GM12878 (cell line): ENCODE data around the gene ZFAND2B. TPM values are rescaled to one million over a fixed set of nuclear protein-coding genes. Genes with fewer than 3 reads are reported as not detected.
A peak's percentile ranks its signal among the peaks of the same experiment; 100 is the strongest.

Source experiments
- CHD2 ChIP-seq: IDR thresholded peaks from 2 replicates; pipeline ENCODE4 v1.6.1; 2011; ENCODE audit warnings: low read depth, low read length, improper control_type of control experiment, borderline replicate concordance
- E2F4 ChIP-seq: IDR thresholded peaks from 2 replicates; pipeline ENCODE4 v1.6.1; 2012; ENCODE audit warnings: low read depth, low read length, improper control_type of control experiment
- EGR1 ChIP-seq, 2 experiments: IDR thresholded peaks; 1 replicate in 1 of 2; 2 replicates in 1 of 2; pipeline ENCODE4 v1.6.1; 2011 to 2012; ENCODE audit warnings: low read depth in 2 of 2, low read length in 2 of 2, borderline replicate concordance in 1 of 2, mild to moderate bottlenecking in 1 of 2, moderate library complexity in 1 of 2
- ELK1 ChIP-seq: IDR thresholded peaks from 2 replicates; pipeline ENCODE4 v1.6.1; 2012; ENCODE audit warnings: low read depth, low read length, improper control_type of control experiment
- IKZF2 ChIP-seq, 2 experiments: fragments of 450-650 bp; IDR thresholded peaks; 2 replicates each; pipeline ENCODE4 v1.6.1; 2017; ENCODE audit warnings: mild to moderate bottlenecking in 2 of 2, moderate library complexity in 2 of 2
- NBN ChIP-seq: fragments of 450-650 bp; IDR thresholded peaks from 2 replicates; pipeline ENCODE4 v1.6.1; 2016
- POU2F2 ChIP-seq: IDR thresholded peaks from 3 replicates; pipeline ENCODE4 v1.6.1; 2011; ENCODE audit warnings: low read depth, mild to moderate bottlenecking, low read length, borderline replicate concordance
- RAD51 ChIP-seq: fragments of 450-650 bp; IDR thresholded peaks from 2 replicates; pipeline ENCODE4 v1.6.1; 2016; ENCODE audit warnings: moderate library complexity, mild to moderate bottlenecking, inconsistent platforms
- SIN3A ChIP-seq: IDR thresholded peaks from 2 replicates; pipeline ENCODE4 v1.6.1; 2012; ENCODE audit warnings: low read depth, low read length, improper control_type of control experiment
- TAF1 ChIP-seq: IDR thresholded peaks from 2 replicates; pipeline ENCODE4 v1.6.1; 2011; ENCODE audit warnings: mild to moderate bottlenecking, low read depth, low read length, borderline replicate concordance
- TCF7 ChIP-seq: IDR thresholded peaks from 2 replicates; pipeline ENCODE4 v1.6.1; 2014; ENCODE audit warnings: antibody characterized with exemption, borderline replicate concordance
- YBX1 ChIP-seq: fragments of 450-650 bp; IDR thresholded peaks from 2 replicates; pipeline ENCODE4 v1.6.1; 2016; ENCODE audit warnings: antibody characterized with exemption
- YY1 ChIP-seq: IDR thresholded peaks from 2 replicates; pipeline ENCODE4 v1.6.1; 2011; ENCODE audit warnings: low read depth, mild to moderate bottlenecking, low read length
- ZNF592 ChIP-seq: fragments of 450-650 bp; IDR thresholded peaks from 2 replicates; pipeline ENCODE4 v1.6.1; 2017; ENCODE audit warnings: mild to moderate bottlenecking, moderate library complexity
- ZSCAN29 ChIP-seq: fragments of 450-650 bp; IDR thresholded peaks from 2 replicates; pipeline ENCODE4 v1.6.1; 2017; ENCODE audit warnings: mild to moderate bottlenecking, moderate library complexity
- polyA plus RNA-seq, 11 experiments: library from polyadenylated mRNA; depleted of rRNA in 4 of 11; unstranded in 6 of 11; stranded (reverse) in 5 of 11; fragments of >200 nt; fragmentation: Nextera tagmentation in 4 of 11; fragmentation: Illumina TruSeq in 1 of 11; extraction: Ambion mirVana in 4 of 11; extraction: Trizol in 1 of 11; gene quantifications; 1 replicate in 1 of 11; 2 replicates in 10 of 11; pipeline versions ENCODE4 v1.2.1 to v1.2.3, GENCODE V29; 2011 to 2016; ENCODE audit warnings: inconsistent platforms in 2 of 11, missing spikeins in 2 of 11, low read depth in 1 of 11
- total RNA-seq, 4 experiments: library from RNA; depleted of rRNA in 3 of 4; stranded (reverse); fragments of >200 nt in 3 of 4; fragmentation: Illumina TruSeq in 1 of 4; extraction: Trizol in 1 of 4; gene quantifications; 2 replicates each; pipeline versions ENCODE4 v1.2.1 to v1.2.3, GENCODE V29; 2013 to 2021
- TF ChIP-seq, protein P1 (sequence below): IDR thresholded peaks from 2 replicates; pipeline ENCODE4 v1.6.1; 2012; ENCODE audit warnings: low read length, inconsistent platforms

Gene ZFAND2B
- total and polyA plus RNA-seq, 10 of the 15 experiments (the other 5 are each of a cell fraction or from before 2014, with no cell fraction given): 5.4 to 28.1 (median 22.4) TPM

GRCh38 chr2:219177552-219178376 lies 28.8 kb upstream of the ZFAND2B start, which contains the start of gene RETREG2 (continued):
- TF ChIP-seq, protein P1, sequence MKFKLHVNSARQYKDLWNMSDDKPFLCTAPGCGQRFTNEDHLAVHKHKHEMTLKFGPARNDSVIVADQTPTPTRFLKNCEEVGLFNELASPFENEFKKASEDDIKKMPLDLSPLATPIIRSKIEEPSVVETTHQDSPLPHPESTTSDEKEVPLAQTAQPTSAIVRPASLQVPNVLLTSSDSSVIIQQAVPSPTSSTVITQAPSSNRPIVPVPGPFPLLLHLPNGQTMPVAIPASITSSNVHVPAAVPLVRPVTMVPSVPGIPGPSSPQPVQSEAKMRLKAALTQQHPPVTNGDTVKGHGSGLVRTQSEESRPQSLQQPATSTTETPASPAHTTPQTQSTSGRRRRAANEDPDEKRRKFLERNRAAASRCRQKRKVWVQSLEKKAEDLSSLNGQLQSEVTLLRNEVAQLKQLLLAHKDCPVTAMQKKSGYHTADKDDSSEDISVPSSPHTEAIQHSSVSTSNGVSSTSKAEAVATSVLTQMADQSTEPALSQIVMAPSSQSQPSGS: no peak; the same call in 1 of the 2 replicates
- TF ChIP-seq RAD51: peak; percentile 99
- TF ChIP-seq TAF1: peak; percentile 49; the same call in 1 of the 2 replicates
- peak; percentile 53; the same call in 1 of the 2 replicates for TF ChIP-seq YY1
- TF ChIP-seq TCF7: no peak; the same call in 1 of the 2 replicates
- TF ChIP-seq ZNF592: peak; percentile 76; the same call in 1 of the 2 replicates
- TF ChIP-seq IKZF2 (IDR thresholded peaks at IDR 0.05): peak; percentile 68 to 73
- TF ChIP-seq YBX1: no peak
- TF ChIP-seq SIN3A: peak; percentile 90; the same call in 1 of the 2 replicates
- no peak; the same call in none of the 2 replicates for TF ChIP-seq NBN
- no peak for TF ChIP-seq E2F4
- TF ChIP-seq POU2F2: peak; percentile 22; the same call in 1 of the 3 replicates
- no peak for TF ChIP-seq ZSCAN29
- TF ChIP-seq ELK1: no peak
- TF ChIP-seq EGR1 (IDR thresholded peaks at IDR 0.05; ENCODE audit: borderline replicate concordance in 1 of 2, low read depth in 2 of 2, low read length in 2 of 2): no peak; a peak in 1 of 3 replicates
- TF ChIP-seq CHD2: 0 out of 2 replicates have a peak, but pooled peaks have one; percentile 27
